Stimulated activated naive CD8-positive, alpha-beta T cell treated with anti-CD3 and anti-CD28 coated beads, Interleukin-15, amount 100 ng/mL, for 72 hours (primary cell): ENCODE results near the gene DFFB.
A peak's percentile ranks its signal among the peaks of the same experiment; 100 is the strongest.

Source experiments
- ATAC-seq: fragments of 150-1000 bp; cut with Tn5 transposase; 2 replicates; pipeline ENCODE4 v1.10.0; 2021; ENCODE audit warnings: mild to moderate bottlenecking, moderate library complexity
- DNase-seq, 2 donors: peaks; one replicate each; pipeline ENCODE4 v3.0.0; 2021 to 2022
- H3K27ac Mint-ChIP-seq, 2 donors: one replicate each; pipeline ENCODE4 v1.8.0; 2022; ENCODE audit warnings: mild to moderate bottlenecking in 2 of 2, mixed read lengths in 2 of 2, moderate library complexity in 2 of 2
- H3K27me3 Mint-ChIP-seq: one replicate; pipeline ENCODE4 v1.8.0; 2022; ENCODE audit warnings: mixed read lengths
- H3K4me1 Mint-ChIP-seq: one replicate; pipeline ENCODE4 v1.8.0; 2022; ENCODE audit warnings: mild to moderate bottlenecking, mixed read lengths
- H3K4me3 Mint-ChIP-seq, 2 donors: one replicate each; pipeline ENCODE4 v1.8.0; 2022; ENCODE audit warnings: mild to moderate bottlenecking in 2 of 2, mixed read lengths in 2 of 2, moderate library complexity in 1 of 2
- H3K9me3 Mint-ChIP-seq, 2 donors: one replicate each; pipeline ENCODE4 v1.8.0; 2022; ENCODE audit warnings: mixed read lengths in 2 of 2

The DFFB gene

GRCh38 chr1:3928586-3928985 lies 71.3 kb downstream of the DFFB start:
- Mint-ChIP-seq H3K4me3 (no peak overlapping the region), H3K4me1 (no peaks in the 10 kb centered on the region)
- no peak for ATAC-seq

GRCh38 chr1:3929126-3929525 lies 71.8 kb downstream of the DFFB start:
- peaks cover 16% of the 10 kb centered on the region in 2 donors for H3K9me3 Mint-ChIP-seq
- DNase-seq: no peak
- no peaks in the 10 kb centered on the region for H3K4me1 Mint-ChIP-seq
- H3K4me3 Mint-ChIP-seq: no peak overlapping the region
- ATAC-seq: no peak
- H3K27me3 Mint-ChIP-seq: no peaks in the 10 kb centered on the region
- H3K27ac Mint-ChIP-seq: peak overlapping the region in 1 of 2 donors; percentile 38

More at GRCh38 chr1:3928586-3928985, 71.3 kb downstream of the DFFB start:
- Mint-ChIP-seq H3K27ac (no peak overlapping the region), H3K9me3 (peaks cover 16% of the 10 kb centered on the region in 2 donors), H3K27me3 (no peaks in the 10 kb centered on the region)
- DNase-seq: no peak

GRCh38 chr1:3930301-3931006 lies 73.2 kb downstream of the DFFB start:
- no peak overlapping the region for H3K4me3 Mint-ChIP-seq
- no peaks in the 10 kb centered on the region for H3K27me3 Mint-ChIP-seq
- ATAC-seq (no peak), DNase-seq (no peak)
- H3K27ac Mint-ChIP-seq: no peak overlapping the region
- H3K4me1 Mint-ChIP-seq: no peaks in the 10 kb centered on the region
- peaks cover 16% of the 10 kb centered on the region in 2 donors for H3K9me3 Mint-ChIP-seq

GRCh38 chr1:3931007-3931912 lies 74.0 kb downstream of the DFFB start:
- ATAC-seq (no peak), DNase-seq (no peak)
- H3K27ac Mint-ChIP-seq: no peak overlapping the region
- H3K9me3 Mint-ChIP-seq: peaks cover 16% of the 10 kb centered on the region in 2 donors
- H3K4me3 Mint-ChIP-seq: no peak overlapping the region
- H3K4me1 Mint-ChIP-seq: no peaks in the 10 kb centered on the region
- H3K27me3 Mint-ChIP-seq: no peaks in the 10 kb centered on the region

GRCh38 chr1:3932156-3932919 lies 75.1 kb downstream of the DFFB start:
- peaks cover 16% of the 10 kb centered on the region in 2 donors for H3K9me3 Mint-ChIP-seq
- H3K4me1 Mint-ChIP-seq: no peaks in the 10 kb centered on the region
- no peak overlapping the region for H3K4me3 Mint-ChIP-seq
- no peak for ATAC-seq
- H3K27me3 Mint-ChIP-seq: no peaks in the 10 kb centered on the region
- DNase-seq: no peak
- H3K27ac Mint-ChIP-seq: no peak overlapping the region
